ENCODE data around the gene SPOCK2. TPM values are rescaled to one million over a fixed set of nuclear protein-coding genes. Genes with fewer than 3 reads are reported as not detected.

The SPOCK2 gene
- polyA plus RNA-seq, 1 of the 3 experiments (the other 2 are of a cell fraction) = 0.18 TPM

- Histone ChIP-seq H3K4me1 (ENCODE audit: control insufficient read depth in 1 of 2, insufficient read depth in 2 of 2, low read depth in 1 of 2, low read length in 1 of 2) (peaks cover 13 to 55% of the 10 kb centered on the region in 2 experiments), H3K27ac (ENCODE audit: low read depth in 2 of 2, low read length in 1 of 2) (no peak overlapping the region; a peak in 1 of 4 replicates), H3K79me2 (ENCODE audit: insufficient read depth) (peaks cover 3% of the 10 kb centered on the region; the same call in 1 of the 2 replicates), H3K27me3 (ENCODE audit: insufficient read depth) (no peaks in the 10 kb centered on the region), H3K4me2 (no peak overlapping the region), H2AFZ (ENCODE audit: low read depth) (no peak overlapping the region), H3K9ac (no peak overlapping the region), H3K9me2 (no peaks in the 10 kb centered on the region), H3K36me3 (replicated peaks in 1 of 2; ENCODE audit: control insufficient read depth in 1 of 2, insufficient read depth in 2 of 2, low read length in 1 of 2) (peaks cover 0 to 11% of the 10 kb centered on the region in 2 experiments), H3K9me3 (no peaks in the 10 kb centered on the region), H4K20me1 (ENCODE audit: insufficient read depth) (no peaks in the 10 kb centered on the region), H3K4me3 (ENCODE audit: low read depth in 2 of 2, low read length in 1 of 2) (no peak overlapping the region), H3F3A (replicated peaks; ENCODE audit: insufficient read depth) (peaks cover 3% of the 10 kb centered on the region)
- WGBS (ENCODE audit: low lambda C conversion rate) = 95% methylated on average over 9 of the region's 9 CpGs
- no peak for DNase-seq
- ChIA-PET POLR2A (no interaction called here), CTCF (interaction anchor here (1.1 to 1.4 kb wide), 2 partner anchors 37 to 115 kb away, joined by 4 to 7 read pairs; no protein-coding TSS in a partner anchor)
- no peak for TF ChIP-seq YY1 (IDR thresholded peaks at IDR 0.05; ENCODE audit: low read depth)
- no peak for TF ChIP-seq NFIC (IDR thresholded peaks at IDR 0.05; ENCODE audit: borderline replicate concordance)
- TF ChIP-seq RAD21 (IDR thresholded peaks at IDR 0.05; ENCODE audit: low read length) = no peak
- TF ChIP-seq USF2 (IDR thresholded peaks at IDR 0.05; ENCODE audit: borderline replicate concordance, low read depth, low read length) = no peak
- no peak for TF ChIP-seq SIN3A (IDR thresholded peaks at IDR 0.05; ENCODE audit: borderline replicate concordance, low read depth, low read length)
- TF ChIP-seq CHD2 (IDR thresholded peaks at IDR 0.05; ENCODE audit: low read length, partially characterized antibody) = no peak
- TF ChIP-seq FOXJ3 (CRISPR knock-in tag; IDR thresholded peaks at IDR 0.05) = no peak
- no peak for TF ChIP-seq PBX3 (IDR thresholded peaks at IDR 0.05)
- no peak for TF ChIP-seq CTCF (IDR thresholded peaks at IDR 0.05)
- no peak for TF ChIP-seq TCF12 (IDR thresholded peaks at IDR 0.05)
- TF ChIP-seq USF1 (IDR thresholded peaks at IDR 0.05; ENCODE audit: borderline replicate concordance, low read depth) = no peak
- no peak for TF ChIP-seq JUND (IDR thresholded peaks at IDR 0.05)
- no peak for TF ChIP-seq TEAD4 (IDR thresholded peaks at IDR 0.05; ENCODE audit: borderline replicate concordance, insufficient read depth)
- TF ChIP-seq ELF1 (IDR thresholded peaks at IDR 0.05) = no peak
- no peak for TF ChIP-seq REST (IDR thresholded peaks at IDR 0.05; ENCODE audit: low read depth, low read length)
- no peak for TF ChIP-seq MAX (IDR thresholded peaks at IDR 0.05; ENCODE audit: low read depth)
- no peak for TF ChIP-seq EZH2phosphoT487 (IDR thresholded peaks at IDR 0.05; ENCODE audit: borderline replicate concordance, low read depth)
- TF ChIP-seq RXRA (IDR thresholded peaks at IDR 0.05; ENCODE audit: borderline replicate concordance, low read depth) = no peak
- TF ChIP-seq GABPA (IDR thresholded peaks at IDR 0.05; ENCODE audit: low read depth) = no peak
Measured at GRCh38 chr10:72011016-72011415, 77.3 kb downstream of the SPOCK2 start.
